SK-N-MC (cell line): ENCODE measurements around the gene MCF2L.

Source experiments
- DNase-seq: peaks from one replicate; pipeline ENCODE4 v3.0.0-alpha.2; 2011; ENCODE audit warnings: low read depth, low spot score
- H3K27ac ChIP-seq: fragments of 200-600 bp; sonication (generic); 2 replicates; pipeline ENCODE4 v1.5.1; 2016; ENCODE audit warnings: mixed run types
- H3K36me3 ChIP-seq: fragments of 200-600 bp; sonication (generic); 2 replicates; pipeline ENCODE4 v1.6.1; 2017; ENCODE audit warnings: antibody characterized with exemption, low read length, mixed read lengths; ENCODE audit not compliant: insufficient read depth
- H3K4me3 ChIP-seq: fragments of 200-600 bp; sonication (generic); 2 replicates; pipeline ENCODE4 v1.5.1; 2016
- H3K9ac ChIP-seq: fragments of 200-600 bp; sonication (generic); 2 replicates; pipeline ENCODE4 v1.8.0; 2017; ENCODE audit warnings: mixed run types, mixed read lengths; ENCODE audit not compliant: insufficient read length
- H3K9me3 ChIP-seq: fragments of 200-600 bp; sonication (generic); 2 replicates; pipeline ENCODE4 v1.6.1; 2017; ENCODE audit warnings: low read depth, mild to moderate bottlenecking, antibody characterized with exemption, low read length, moderate library complexity, mixed read lengths
- EZH2 ChIP-seq: fragments of 200-600 bp; sonication (generic); IDR thresholded peaks from one replicate; pipeline ENCODE4 v1.6.1; 2017; ENCODE audit warnings: antibody characterized with exemption
- FOXP2 ChIP-seq: optimal IDR thresholded peaks from 2 replicates; pipeline ENCODE3; 2011; ENCODE audit warnings: mild to moderate bottlenecking, moderate library complexity; ENCODE audit not compliant: insufficient read depth; ENCODE audit errors: extremely low read length, control extremely low read depth
- POLR2AphosphoS5 ChIP-seq: IDR thresholded peaks from 2 replicates; pipeline ENCODE4 v1.6.1; 2012; ENCODE audit warnings: mild to moderate bottlenecking, low read depth, low read length, borderline replicate concordance

MCF2L gene

DNA sequence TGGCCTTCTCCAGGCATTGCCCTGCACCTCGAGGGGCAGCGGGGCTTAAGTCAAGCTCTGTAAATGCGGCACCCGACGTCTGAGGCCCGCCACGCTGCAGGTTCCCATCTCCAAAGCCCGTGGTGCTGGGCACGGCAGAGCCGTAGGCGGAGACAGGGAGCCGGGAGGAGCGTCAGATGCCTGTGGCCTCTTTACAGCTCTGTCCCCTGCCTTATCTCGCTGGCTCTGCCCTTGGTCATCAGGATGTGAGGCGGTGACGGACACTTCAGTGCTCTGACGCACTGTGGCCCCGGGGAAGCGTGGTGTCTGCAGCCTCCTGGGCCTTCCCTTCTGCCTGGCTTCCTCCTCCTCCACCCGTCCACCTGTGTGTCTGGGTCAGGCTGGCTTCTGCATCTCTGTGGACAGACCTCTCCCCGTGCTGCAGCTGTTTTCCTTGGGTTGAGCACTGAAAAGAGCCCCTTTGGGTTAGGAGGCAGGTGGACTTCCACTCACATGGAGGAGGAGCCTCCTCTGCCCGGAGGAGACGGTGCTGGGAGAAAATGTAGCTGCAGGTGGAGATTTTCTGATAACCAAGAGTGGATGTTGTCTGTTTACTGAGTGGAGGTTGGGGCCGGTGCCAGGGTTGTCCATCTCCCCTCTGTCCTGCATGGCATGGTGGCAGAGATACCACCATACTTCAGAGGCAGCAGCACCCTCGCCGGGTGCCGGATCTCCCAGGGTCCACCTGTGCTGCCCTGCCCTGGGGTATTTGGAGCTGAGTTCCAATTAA is 14.6 kb downstream of the MCF2L start:
- DNase-seq: no peak
- no peaks in the 10 kb centered on the region for H3K9me3 ChIP-seq
- TF ChIP-seq POLR2AphosphoS5 (no peak), FOXP2 (no peak), EZH2 (no peak)
- H3K4me3 ChIP-seq: no peak overlapping the region
- no peak overlapping the region for H3K27ac ChIP-seq
- no peak overlapping the region for H3K9ac ChIP-seq
- H3K36me3 ChIP-seq: no peaks in the 10 kb centered on the region

- DNase-seq: no peak
- no peaks in the 10 kb centered on the region for H3K36me3 ChIP-seq
- H3K9me3 ChIP-seq: no peaks in the 10 kb centered on the region
- no peak overlapping the region for H3K9ac ChIP-seq
- no peak for TF ChIP-seq EZH2
- TF ChIP-seq FOXP2: no peak
- no peak overlapping the region for H3K4me3 ChIP-seq
- no peak overlapping the region for H3K27ac ChIP-seq
Observed at GRCh38 chr13:112984501-112984900, 15.5 kb downstream of the MCF2L start.

DNA sequence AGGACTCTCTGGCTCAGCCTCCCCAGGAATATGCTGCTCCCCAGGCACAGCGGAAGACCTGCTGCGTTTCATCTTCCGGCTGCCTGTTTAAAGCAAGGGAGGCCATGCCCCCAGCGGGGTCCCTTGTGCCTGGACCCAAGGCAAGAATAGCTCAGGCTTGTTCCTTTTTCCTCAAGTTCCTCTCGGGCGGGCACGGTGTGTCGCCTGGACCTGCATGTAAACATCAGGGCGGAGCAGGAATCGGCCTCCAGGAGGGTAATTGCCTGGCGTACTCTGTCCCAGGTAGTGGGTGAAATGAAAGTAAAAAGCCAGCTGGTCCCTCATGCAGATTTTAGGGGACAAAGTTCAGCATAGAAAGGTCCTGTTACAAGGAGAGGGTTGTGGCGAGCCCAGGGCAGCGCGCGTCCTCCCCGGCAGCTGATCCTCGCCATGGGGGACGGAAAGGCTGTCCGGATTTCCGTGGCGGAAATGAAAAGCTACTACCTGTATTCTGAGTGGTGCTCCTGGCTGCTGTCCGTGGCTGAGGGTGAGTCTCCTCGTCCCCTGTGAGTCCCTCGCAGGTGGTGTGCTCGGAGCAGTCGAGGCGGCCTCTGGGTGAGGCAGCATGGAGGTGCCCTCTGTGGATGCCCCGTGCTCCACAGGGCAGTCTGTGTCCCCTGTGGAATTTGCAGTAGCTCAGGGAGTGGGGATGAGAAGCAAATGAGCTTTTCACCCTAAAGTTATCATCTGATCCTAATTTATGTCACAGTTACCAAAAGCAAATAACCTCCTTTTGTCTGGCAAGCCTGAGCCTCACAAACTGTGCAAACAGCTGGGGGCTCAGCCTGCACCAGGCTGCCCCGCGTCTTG is 16.2 kb downstream of the MCF2L start:
- no peak overlapping the region for H3K4me3 ChIP-seq
- no peak for DNase-seq
- no peaks in the 10 kb centered on the region for H3K36me3 ChIP-seq
- no peaks in the 10 kb centered on the region for H3K9me3 ChIP-seq
- TF ChIP-seq FOXP2 (no peak), POLR2AphosphoS5 (no peak), EZH2 (peak; percentile 27)
- H3K9ac ChIP-seq: no peak overlapping the region
- no peak overlapping the region for H3K27ac ChIP-seq

GRCh38 chr13:112985803-112986408 is 16.9 kb downstream of the MCF2L start:
- no peaks in the 10 kb centered on the region for H3K36me3 ChIP-seq
- H3K4me3 ChIP-seq: no peak overlapping the region
- H3K27ac ChIP-seq: no peak overlapping the region
- DNase-seq: no peak
- TF ChIP-seq FOXP2 (no peak), POLR2AphosphoS5 (no peak), EZH2 (no peak)
- H3K9me3 ChIP-seq: no peaks in the 10 kb centered on the region
- no peak overlapping the region for H3K9ac ChIP-seq

DNA sequence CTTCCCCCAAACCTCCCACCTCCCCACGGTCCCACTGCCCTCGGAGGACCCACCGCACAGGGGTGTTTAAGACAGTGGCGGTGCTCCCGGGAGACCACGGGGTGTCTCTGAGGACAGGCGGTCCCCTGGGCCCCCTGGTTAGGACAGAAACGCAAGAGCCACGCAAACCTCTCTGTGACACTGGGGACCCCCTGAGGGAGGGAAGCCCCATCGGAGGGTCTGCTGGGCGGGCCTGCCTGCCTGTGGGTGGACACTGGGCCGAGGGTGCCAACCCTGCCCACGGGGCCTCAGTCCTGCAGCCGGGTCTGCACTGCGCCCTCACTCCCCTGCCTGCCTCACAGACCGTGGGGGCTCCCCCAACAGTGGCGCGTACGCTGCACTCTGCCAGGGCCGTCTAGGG is 17.5 kb downstream of the MCF2L start:
- Histone ChIP-seq H3K9me3 (no peaks in the 10 kb centered on the region), H3K27ac (no peak overlapping the region), H3K4me3 (no peak overlapping the region), H3K36me3 (no peaks in the 10 kb centered on the region), H3K9ac (no peak overlapping the region)
- no peak for DNase-seq
- no peak for TF ChIP-seq EZH2
- no peak for TF ChIP-seq POLR2AphosphoS5
- TF ChIP-seq FOXP2: no peak

DNA sequence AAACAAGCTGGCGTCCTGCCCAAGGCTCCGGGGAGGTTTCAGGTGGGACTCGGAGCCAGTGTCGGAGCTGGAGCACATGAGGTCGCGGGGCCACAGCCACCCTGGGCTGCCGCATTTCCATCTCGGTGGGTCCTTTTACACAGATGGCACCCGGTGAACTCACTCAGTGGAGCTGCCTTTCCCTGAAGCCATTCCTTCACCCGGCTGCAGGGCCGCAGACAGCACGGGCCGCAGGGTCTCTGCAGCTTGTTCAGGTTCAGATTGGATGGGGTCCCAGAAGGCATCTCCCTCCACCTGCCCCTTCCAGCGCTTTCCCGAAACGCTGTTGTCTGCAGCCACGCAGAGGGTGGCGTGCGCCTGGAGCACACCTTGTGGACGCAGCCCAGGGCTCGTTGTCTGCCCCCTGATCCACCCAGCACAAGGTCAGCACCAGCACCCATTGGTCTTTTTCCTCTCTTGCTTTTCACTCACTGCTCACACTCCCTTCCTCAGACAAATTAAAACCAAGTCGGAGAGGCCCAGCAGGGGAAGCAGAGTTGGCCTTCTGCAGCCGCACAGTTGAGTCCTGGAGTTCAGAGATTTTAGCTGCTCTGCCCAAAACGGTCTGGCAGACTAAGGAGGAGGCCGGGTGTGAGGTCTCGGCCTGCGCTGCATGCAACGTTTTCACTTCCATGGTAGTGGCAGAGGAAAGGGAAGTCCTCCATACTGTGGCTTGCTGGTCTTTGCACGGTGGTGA is 18.1 kb downstream of the MCF2L start:
- Histone ChIP-seq H3K9ac (no peak overlapping the region), H3K9me3 (no peaks in the 10 kb centered on the region), H3K4me3 (no peak overlapping the region), H3K27ac (no peak overlapping the region), H3K36me3 (no peaks in the 10 kb centered on the region)
- DNase-seq: no peak
- TF ChIP-seq POLR2AphosphoS5: no peak
- peak; percentile 10 for TF ChIP-seq EZH2

DNA sequence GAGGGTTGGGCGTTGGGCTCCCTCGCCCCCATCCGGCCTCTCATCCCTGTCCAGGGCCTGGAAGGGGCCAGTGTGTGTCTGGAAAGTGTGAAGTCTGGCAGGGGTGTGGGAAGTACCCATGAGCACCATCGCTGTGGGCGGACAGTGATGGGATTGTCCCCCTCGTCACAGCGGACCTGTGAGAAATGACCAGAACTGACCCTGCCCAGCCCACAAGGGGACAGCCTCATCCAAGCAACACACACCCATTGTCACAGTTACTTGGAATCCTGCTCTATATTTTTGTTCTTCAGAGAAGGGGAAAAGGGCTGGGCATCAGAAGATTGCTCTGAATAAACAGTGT is 18.6 kb downstream of the MCF2L start:
- Histone ChIP-seq H3K27ac (no peak overlapping the region), H3K4me3 (no peak overlapping the region), H3K9ac (no peak overlapping the region), H3K36me3 (no peaks in the 10 kb centered on the region), H3K9me3 (no peaks in the 10 kb centered on the region)
- DNase-seq: no peak
- TF ChIP-seq EZH2: peak; percentile 16
- TF ChIP-seq POLR2AphosphoS5: no peak

DNA sequence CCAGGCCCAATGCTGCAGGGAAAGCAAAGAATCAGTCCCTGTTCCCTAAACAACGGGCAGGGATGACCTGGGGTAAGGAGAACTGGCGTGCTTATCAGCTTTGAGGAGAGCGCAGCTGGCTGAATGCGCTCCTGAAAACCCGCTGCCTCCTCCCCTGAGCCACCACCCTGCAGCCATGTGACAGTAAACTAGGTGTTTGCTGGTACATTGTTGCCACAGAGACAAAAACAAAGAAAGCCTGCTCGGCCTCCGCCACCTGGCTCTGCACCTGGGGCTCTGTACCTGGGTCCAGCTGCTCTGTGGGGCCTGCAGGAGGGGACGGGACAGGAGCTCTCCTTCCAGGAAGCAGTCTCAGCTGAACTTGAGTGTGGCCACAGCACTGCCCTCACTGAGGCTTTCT is 21.8 kb downstream of the MCF2L start:
- no peak for DNase-seq
- no peak overlapping the region for H3K4me3 ChIP-seq
- no peak overlapping the region for H3K9ac ChIP-seq
- H3K27ac ChIP-seq: no peak overlapping the region
- no peaks in the 10 kb centered on the region for H3K36me3 ChIP-seq
- no peaks in the 10 kb centered on the region for H3K9me3 ChIP-seq
- TF ChIP-seq EZH2 (no peak), POLR2AphosphoS5 (no peak), FOXP2 (no peak)
